ENCODE results near the gene PROX1.

PROX1 gene

DNA sequence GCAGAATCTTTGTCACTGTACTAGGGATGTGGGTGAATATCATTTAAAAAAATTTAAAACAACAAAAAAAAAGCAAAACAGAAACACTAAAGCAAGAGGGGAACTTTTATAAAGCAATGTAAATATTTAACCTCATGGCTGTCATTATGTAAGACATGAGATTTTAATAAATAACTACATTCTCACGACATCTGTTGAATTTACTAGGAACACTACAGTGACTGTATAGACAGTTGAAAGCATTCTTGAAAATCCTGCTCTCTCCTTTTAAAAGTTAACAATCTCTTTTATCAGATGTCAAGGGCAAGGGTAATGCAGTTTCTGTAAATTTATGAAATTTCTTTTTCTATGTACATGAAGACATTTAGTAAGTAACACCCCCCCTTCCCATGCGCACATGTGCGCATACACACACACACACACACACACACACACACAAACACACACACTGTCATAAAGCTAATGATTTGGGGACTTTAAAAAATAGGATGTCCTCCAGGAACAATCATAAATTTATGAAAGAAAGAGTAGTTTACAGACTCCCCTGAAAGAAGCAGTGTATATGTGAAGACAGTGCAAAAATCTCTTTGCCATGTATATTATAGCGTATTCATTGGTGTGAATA lies 51.7 kb downstream of the PROX1 start:
- no peak for TF ChIP-seq SUZ12 (IDR thresholded peaks at IDR 0.05; ENCODE audit: extremely low read depth, insufficient read depth, insufficient read length)
- no peak for TF ChIP-seq YY1 (IDR thresholded peaks at IDR 0.05; ENCODE audit: insufficient read depth, insufficient read length)
- no peak for TF ChIP-seq ZNF274 (IDR thresholded peaks at IDR 0.05; ENCODE audit: low read depth, low read length)
- no peaks in the 10 kb centered on the region for H3K36me3 ChIP-seq (ENCODE audit: insufficient read depth, insufficient read length, low read length)
- H3K27me3 ChIP-seq (ENCODE audit: insufficient read depth, insufficient read length): no peaks in the 10 kb centered on the region
- no peaks in the 10 kb centered on the region for H3K4me1 ChIP-seq (ENCODE audit: insufficient read depth, insufficient read length)
- no peaks in the 10 kb centered on the region for H3K9me3 ChIP-seq (ENCODE audit: insufficient read depth, low read length)
- DNase-seq (ENCODE audit: low read depth, low spot score): no peak
- H3K9ac ChIP-seq (ENCODE audit: insufficient read length, low read depth): no peak overlapping the region
- H3K4me3 ChIP-seq (ENCODE audit: insufficient read length, low read depth): no peak overlapping the region

DNA sequence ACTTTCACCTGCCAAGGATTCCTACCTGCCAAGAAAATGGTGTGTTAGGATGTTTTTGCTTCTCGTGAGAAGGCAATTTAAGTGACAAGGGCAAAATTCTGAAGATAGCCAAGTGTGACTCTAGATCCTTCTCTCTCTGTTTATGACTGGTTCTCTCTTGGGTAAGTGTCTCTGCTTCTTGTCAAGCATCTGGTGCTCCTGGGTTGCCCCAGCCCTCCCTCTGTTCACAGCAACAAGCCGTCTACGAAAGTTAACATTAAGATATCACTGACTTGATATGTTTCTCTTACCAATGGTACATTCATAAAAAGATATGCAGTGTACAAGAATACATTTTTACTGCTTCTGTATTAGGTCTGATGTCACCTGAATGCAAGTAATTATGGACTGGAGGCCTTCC lies 55.4 kb downstream of the PROX1 start:
- no peaks in the 10 kb centered on the region for H3K36me3 ChIP-seq (ENCODE audit: insufficient read depth, insufficient read length, low read length)
- no peak overlapping the region for H3K4me3 ChIP-seq (ENCODE audit: insufficient read length, low read depth)
- no peak for TF ChIP-seq ZNF274 (IDR thresholded peaks at IDR 0.05; ENCODE audit: low read depth, low read length)
- TF ChIP-seq YY1 (IDR thresholded peaks at IDR 0.05; ENCODE audit: insufficient read depth, insufficient read length): no peak
- TF ChIP-seq SUZ12 (IDR thresholded peaks at IDR 0.05; ENCODE audit: extremely low read depth, insufficient read depth, insufficient read length): no peak
- H3K9ac ChIP-seq (ENCODE audit: insufficient read length, low read depth): no peak overlapping the region
- no peaks in the 10 kb centered on the region for H3K27me3 ChIP-seq (ENCODE audit: insufficient read depth, insufficient read length)
- H3K4me1 ChIP-seq (ENCODE audit: insufficient read depth, insufficient read length): no peaks in the 10 kb centered on the region
- no peak for DNase-seq (ENCODE audit: low read depth, low spot score)
- H3K9me3 ChIP-seq (ENCODE audit: insufficient read depth, low read length): 0 out of 2 replicates have a peak, but pooled peaks cover 4% of the 10 kb centered on the region

DNA sequence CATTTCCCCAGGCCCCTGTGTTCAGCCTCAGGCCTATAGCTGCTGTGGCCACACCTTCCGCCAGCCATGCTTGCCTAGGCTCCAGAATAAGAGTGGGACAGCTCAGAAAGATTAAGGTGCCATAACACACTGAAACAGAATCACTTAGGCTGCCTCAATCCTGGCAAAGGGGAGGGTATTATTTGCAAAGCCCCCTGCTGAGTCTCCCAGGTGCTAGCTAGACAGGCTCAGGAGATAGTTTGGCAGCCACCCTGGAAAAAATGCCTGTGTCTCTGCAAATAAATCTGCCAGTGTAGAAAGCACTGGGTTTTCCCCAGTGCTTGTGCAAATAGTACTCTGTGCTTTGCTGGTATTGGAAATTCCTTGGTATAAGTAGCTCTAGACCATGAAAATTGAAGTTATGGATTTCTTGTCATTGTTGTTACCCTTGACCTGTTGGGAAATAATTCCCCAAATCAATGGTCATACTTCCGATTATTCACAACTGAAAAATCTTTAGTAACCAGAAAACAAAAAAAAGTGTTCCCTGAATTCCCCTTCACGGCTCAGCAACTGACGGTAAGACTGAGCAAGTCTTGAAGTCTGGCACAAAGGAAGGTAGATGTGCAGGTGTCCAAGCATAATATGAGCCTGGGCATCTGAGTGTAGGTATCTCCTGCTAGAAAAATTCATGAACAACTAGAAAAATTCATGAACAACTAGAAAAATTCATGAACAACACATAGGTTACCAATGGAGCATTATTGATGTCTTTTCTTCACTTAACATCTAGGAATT lies 56.9 kb downstream of the PROX1 start:
- Histone ChIP-seq H3K9ac (ENCODE audit: insufficient read length, low read depth) (no peak overlapping the region), H3K9me3 (ENCODE audit: insufficient read depth, low read length) (0 out of 2 replicates have a peak, but pooled peaks cover 8% of the 10 kb centered on the region), H3K36me3 (ENCODE audit: insufficient read depth, insufficient read length, low read length) (no peaks in the 10 kb centered on the region), H3K4me1 (ENCODE audit: insufficient read depth, insufficient read length) (no peaks in the 10 kb centered on the region), H3K27me3 (ENCODE audit: insufficient read depth, insufficient read length) (no peaks in the 10 kb centered on the region), H3K4me3 (ENCODE audit: insufficient read length, low read depth) (no peak overlapping the region)
- DNase-seq (ENCODE audit: low read depth, low spot score): no peak
- TF ChIP-seq ZNF274 (IDR thresholded peaks at IDR 0.05; ENCODE audit: low read depth, low read length) (no peak), YY1 (IDR thresholded peaks at IDR 0.05; ENCODE audit: insufficient read depth, insufficient read length) (no peak), SUZ12 (IDR thresholded peaks at IDR 0.05; ENCODE audit: extremely low read depth, insufficient read depth, insufficient read length) (no peak)

DNA sequence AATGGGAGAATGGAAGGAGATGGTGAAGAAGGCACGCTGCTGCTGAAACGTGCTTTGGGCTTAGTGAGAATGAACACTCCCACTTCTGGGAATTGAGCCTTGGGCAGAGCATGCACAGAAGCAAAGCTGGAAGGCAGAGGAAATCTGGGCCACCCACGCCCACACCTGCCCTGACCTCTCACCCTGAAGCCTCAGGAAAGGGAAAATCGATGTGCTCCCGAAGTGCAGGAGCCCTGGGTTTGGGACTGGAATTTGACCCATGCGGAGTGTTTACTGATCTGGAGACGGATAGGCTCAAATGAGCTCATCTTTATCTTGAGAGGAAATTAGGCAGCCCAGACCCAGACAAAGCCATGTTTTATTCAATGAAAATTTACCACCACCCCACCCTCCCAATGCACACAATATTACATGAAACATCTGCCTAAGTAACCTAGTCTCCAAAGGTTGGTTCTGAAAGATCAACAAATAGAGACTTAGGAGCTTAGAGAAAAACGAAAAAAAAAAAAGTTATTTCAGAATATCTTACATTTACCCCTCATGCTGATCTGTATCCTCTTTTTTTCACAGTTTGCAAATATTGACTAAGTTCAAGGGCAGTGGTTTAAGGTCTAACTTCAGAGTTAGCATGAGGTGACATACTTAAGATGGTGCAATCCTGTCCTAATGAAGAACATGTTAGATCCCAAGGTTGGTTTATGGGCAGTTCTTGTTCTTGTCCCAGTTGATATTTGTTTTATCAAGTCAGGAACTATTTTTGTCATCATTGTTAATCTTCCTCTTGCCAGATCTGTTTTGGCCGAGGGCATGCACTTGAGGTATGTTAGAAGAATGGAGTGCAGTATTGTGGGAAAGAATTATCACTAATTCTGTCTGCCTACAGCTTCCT lies 63.0 kb downstream of the PROX1 start:
- no peak overlapping the region for H3K4me3 ChIP-seq (ENCODE audit: insufficient read length, low read depth)
- H3K4me1 ChIP-seq (ENCODE audit: insufficient read depth, insufficient read length): no peaks in the 10 kb centered on the region
- TF ChIP-seq YY1 (IDR thresholded peaks at IDR 0.05; ENCODE audit: insufficient read depth, insufficient read length) (no peak), SUZ12 (IDR thresholded peaks at IDR 0.05; ENCODE audit: extremely low read depth, insufficient read depth, insufficient read length) (no peak), ZNF274 (IDR thresholded peaks at IDR 0.05; ENCODE audit: low read depth, low read length) (no peak)
- no peak for DNase-seq (ENCODE audit: low read depth, low spot score)
- H3K27me3 ChIP-seq (ENCODE audit: insufficient read depth, insufficient read length): no peaks in the 10 kb centered on the region
- no peak overlapping the region for H3K9ac ChIP-seq (ENCODE audit: insufficient read length, low read depth)
- H3K36me3 ChIP-seq (ENCODE audit: insufficient read depth, insufficient read length, low read length): no peaks in the 10 kb centered on the region
- 0 out of 2 replicates have a peak, but pooled peaks cover 8% of the 10 kb centered on the region for H3K9me3 ChIP-seq (ENCODE audit: insufficient read depth, low read length)

DNA sequence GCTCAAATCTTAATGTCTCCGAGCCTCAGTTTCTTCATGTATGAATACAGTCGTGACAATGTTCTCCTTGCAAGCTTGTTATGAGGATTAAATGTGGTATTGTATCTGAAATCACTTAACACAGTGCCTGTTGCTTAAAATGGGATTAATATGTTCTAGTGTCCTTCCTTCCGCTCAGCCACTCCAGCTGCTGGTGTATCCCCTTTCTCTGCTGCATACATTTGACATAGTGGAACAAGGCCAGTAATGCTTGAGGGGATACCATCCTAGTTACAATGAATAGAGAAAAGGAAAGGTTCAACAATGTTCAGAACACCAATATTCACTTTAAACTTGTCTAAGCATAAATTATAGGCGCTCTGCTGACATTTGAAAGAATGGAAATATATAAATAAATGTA lies 64.0 kb downstream of the PROX1 start:
- Histone ChIP-seq H3K9me3 (ENCODE audit: insufficient read depth, low read length) (0 out of 2 replicates have a peak, but pooled peaks cover 8% of the 10 kb centered on the region), H3K4me1 (ENCODE audit: insufficient read depth, insufficient read length) (no peaks in the 10 kb centered on the region), H3K27me3 (ENCODE audit: insufficient read depth, insufficient read length) (no peaks in the 10 kb centered on the region), H3K9ac (ENCODE audit: insufficient read length, low read depth) (no peak overlapping the region), H3K36me3 (ENCODE audit: insufficient read depth, insufficient read length, low read length) (no peaks in the 10 kb centered on the region), H3K4me3 (ENCODE audit: insufficient read length, low read depth) (no peak overlapping the region)
- DNase-seq (ENCODE audit: low read depth, low spot score): no peak
- TF ChIP-seq SUZ12 (IDR thresholded peaks at IDR 0.05; ENCODE audit: extremely low read depth, insufficient read depth, insufficient read length) (no peak), ZNF274 (IDR thresholded peaks at IDR 0.05; ENCODE audit: low read depth, low read length) (no peak), YY1 (IDR thresholded peaks at IDR 0.05; ENCODE audit: insufficient read depth, insufficient read length) (no peak)

DNA sequence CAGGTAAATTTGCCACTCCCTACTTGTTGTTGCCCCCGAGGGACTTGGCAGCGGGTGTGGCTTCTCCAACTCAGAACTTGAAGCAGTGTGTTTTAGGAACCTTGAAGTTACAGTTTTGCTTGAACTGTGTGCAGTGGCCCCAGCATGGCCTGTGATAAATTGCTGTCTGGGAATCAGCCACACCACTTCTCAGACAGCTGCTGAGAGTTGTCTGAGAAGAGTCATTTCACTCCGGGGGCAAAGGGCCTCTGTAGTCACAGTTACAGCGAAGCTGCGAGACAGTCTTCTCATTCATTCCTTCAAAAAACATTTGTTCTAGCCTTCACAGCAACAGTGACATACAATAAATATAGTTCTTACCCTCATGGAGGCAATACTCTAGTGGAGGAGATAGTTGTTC lies 70.3 kb downstream of the PROX1 start:
- DNase-seq (ENCODE audit: low read depth, low spot score): no peak
- H3K4me1 ChIP-seq (ENCODE audit: insufficient read depth, insufficient read length): no peaks in the 10 kb centered on the region
- no peaks in the 10 kb centered on the region for H3K36me3 ChIP-seq (ENCODE audit: insufficient read depth, insufficient read length, low read length)
- no peak overlapping the region for H3K4me3 ChIP-seq (ENCODE audit: insufficient read length, low read depth)
- no peak overlapping the region for H3K9ac ChIP-seq (ENCODE audit: insufficient read length, low read depth)
- TF ChIP-seq YY1 (IDR thresholded peaks at IDR 0.05; ENCODE audit: insufficient read depth, insufficient read length) (no peak), ZNF274 (IDR thresholded peaks at IDR 0.05; ENCODE audit: low read depth, low read length) (no peak), SUZ12 (IDR thresholded peaks at IDR 0.05; ENCODE audit: extremely low read depth, insufficient read depth, insufficient read length) (no peak)
- H3K27me3 ChIP-seq (ENCODE audit: insufficient read depth, insufficient read length): no peaks in the 10 kb centered on the region
- H3K9me3 ChIP-seq (ENCODE audit: insufficient read depth, low read length): no peaks in the 10 kb centered on the region
